Measurements from ENCODE around the gene METTL27.
"Not testable (repeated sequence)": the region's sequence is repeated elsewhere in the genome, so short reads cannot be mapped to it uniquely, and the experiment has no call there.

The METTL27 gene

DNA sequence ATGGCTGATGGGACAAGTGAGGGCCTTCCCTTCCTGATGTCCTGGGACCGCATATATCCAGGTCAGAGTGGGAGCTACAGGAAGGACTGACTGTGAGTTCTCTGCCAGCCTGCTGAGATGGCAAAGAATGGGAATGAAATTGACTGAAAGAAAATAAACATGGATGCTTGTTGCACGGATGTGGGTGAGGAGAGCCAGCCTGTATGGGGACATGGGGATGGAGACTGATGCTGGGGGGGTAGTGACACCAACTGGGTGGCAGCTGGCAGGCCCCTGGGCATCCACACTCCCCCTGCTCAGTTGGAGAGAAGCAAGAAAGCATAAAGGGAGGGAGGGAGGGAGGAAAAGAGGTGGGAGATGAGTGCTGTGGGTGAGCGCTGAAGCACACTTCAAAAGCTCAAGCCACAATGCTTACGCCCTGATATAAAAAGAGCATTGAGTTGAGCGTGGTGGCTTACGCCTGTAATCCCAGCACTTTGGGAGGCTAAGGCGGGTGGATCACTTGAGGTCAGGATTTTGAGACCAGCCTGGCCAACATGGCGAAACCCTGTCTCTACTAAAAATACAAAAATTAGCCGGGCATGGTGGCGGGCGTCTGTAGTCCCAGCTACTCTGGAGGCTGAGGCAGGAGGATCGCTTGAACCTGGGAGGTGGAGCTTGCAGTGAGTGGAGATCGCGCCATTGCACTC, 20.6 kb downstream of the METTL27 start:
- DNase-seq (ENCODE audit: low spot score) = not testable (repeated sequence)

DNA sequence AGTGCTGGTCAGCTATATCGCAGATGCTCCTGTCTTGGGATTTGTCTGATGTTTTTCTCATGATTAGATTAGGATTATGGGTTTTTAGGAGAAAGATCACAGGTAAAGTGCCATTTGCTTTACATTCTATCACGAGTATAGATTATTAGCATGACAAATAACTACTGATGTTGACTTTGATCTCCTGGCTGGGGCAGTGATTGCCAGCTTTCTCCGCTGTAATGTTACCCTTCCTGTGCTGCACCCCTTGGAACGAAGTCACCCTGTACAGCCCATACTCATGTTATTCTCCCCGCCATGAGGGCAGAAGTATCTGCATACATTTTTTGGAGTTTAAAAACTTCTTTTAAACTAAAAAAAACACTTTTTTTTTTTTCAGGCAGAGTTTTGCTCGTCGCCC, 22.3 kb downstream of the METTL27 start:
- DNase-seq (ENCODE audit: low spot score) = no peak

DNA sequence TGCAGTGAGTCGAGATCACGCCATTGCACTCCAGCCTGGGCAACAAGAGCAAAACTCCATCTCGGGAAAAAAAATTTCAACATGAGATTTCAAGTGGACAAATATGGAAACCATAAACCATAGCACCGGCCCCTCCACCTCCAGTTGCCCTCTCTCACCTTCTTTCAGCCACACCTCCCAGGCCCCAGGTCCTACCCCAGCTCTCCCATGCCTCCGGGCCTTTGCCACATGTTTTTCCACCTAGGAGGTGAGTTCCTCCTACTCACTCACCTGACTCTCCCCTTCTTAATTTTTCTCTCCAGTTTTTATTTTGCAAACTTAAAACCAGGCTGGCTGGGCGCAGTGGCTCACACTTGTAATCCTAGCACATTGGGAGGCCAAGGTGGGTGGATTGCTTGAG, 25.2 kb downstream of the METTL27 start:
- DNase-seq (ENCODE audit: low spot score) = no peak

GRCh38 chr7:73815436-73815835, 26.9 kb downstream of the METTL27 start:
- DNase-seq (ENCODE audit: low spot score) = no peak

GRCh38 chr7:73812996-73813395, 29.3 kb downstream of the METTL27 start:
- no peak for DNase-seq (ENCODE audit: low spot score)

DNA sequence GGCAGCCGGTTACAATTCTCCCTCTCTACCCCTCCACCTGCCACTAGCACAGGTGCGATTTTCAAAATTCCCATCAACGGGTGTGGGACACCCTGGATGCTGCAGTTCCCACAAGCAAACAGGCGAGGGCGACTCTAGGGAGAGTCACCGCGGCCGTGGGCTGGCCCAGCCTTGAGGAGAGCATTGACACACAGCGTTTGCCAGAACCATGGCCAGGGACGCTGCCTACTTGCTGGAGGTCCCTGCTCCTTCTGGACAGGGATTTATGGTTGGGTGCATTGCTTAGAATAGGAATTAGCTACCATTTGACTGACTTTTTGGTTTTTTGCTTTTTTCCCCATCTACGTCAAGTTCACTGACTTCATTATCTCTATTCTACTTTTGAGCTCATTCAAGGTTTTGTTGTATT, 30.6 kb downstream of the METTL27 start:
- peak; percentile 87 for DNase-seq (ENCODE audit: low spot score)

DNA sequence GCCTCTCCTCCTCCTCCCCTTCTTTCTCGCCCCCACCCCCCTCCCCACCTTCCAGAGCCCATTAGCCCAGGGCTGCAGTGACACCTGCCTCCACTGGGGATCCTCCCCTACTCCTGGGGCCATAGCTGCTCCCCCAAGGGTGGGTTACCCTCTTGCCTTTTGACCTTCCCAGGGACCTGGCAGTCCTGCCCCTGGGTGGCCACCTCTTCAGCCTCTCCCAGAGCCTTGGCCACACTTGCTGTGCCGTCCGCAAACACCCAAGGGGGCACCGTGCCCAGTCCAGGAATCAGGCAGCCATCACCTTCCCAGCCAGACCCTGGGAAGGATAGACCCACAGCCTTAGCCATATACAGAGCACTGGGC, 31.3 kb downstream of the METTL27 start:
- DNase-seq (ENCODE audit: low spot score) = no peak

- DNase-seq (ENCODE audit: low spot score) = no peak
These were observed 32.8 kb downstream of the METTL27 start for GRCh38 chr7:73809467-73809951.

DNA sequence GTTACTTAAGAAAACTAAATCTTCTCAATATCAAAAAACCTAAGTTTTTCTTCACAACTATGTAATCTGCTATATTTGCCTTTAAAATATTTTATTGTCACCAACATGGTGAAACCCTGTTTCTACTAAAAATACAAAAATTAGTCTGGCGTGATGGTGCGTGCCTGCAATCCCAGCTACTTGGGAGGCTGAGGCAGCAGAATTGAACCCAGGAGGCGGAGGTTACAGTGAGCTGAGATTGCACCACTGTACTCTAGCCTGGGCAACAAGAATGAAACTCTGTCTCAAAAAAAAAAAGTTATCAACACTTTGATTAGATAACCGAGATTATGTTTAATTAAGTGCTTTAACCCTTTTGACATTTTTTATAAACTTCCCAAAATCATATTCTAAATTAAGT, 39.9 kb downstream of the METTL27 start:
- DNase-seq (ENCODE audit: low spot score) = no peak

DNA sequence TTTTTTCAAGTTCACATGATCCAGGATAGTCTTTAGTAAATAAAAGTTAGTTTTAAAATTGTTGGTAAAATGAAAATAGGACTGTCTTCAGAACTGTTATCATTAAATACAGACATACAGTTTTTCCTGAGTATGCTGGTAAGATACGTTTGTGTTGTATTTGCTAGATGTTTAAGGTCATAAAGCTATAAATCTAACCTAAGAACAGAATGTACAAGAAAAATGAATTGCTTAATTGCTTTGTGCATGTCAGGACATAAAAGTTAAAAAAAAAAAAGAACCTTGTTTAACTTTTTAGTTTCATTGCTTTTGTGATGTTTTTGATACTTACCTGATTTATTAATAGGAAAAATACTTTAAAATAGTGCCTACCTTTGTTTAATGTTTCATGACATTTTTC, 40.7 kb downstream of the METTL27 start:
- DNase-seq (ENCODE audit: low spot score) = no peak

DNA sequence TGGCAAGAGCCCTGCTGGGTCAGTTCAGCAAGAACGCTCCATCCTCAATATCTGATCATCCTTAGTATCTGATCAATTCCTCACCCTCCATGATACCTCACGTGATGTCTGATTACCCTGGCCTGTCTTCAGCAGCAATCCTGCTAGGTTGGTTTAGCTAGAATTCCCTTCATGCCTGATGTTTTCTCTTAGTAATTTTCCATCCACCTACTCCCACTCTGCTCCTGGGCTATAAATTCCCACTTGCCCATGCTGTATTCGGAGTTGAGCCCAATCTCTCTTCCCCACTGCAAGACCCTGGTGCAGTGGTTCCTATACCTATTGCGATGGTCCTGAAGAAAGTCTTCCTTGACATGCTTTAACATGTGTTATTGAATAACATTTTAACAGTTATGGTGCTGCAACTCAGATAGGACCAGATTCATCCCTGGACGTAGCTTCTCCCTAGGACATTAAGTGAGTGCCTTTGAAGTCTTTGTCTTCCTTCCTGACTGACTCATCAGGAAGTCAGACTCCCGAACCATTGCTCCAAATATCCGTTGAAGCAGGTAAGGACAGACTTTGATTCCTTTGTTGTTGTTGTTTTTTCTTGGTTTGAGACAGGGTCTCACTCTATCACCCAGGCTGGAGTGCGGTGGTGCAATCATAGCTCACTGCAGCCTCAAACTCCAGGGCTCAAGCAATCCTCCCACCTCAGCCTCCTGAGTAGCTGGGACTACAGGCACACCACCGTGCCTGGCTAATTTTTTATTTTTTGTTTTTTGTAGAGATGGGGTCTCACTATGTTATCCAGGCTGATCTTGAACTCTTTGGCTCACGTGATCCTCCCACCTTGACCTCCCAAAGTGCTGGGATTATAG, 42.8 kb downstream of the METTL27 start:
- no peak for DNase-seq (ENCODE audit: low spot score)

GRCh38 chr7:73797176-73797575, 45.1 kb downstream of the METTL27 start:
- DNase-seq (ENCODE audit: low spot score) = not testable (repeated sequence)

- DNase-seq (ENCODE audit: low spot score) = not testable (repeated sequence)
These were observed 45.7 kb downstream of the METTL27 start for GRCh38 chr7:73796656-73797055.

- DNase-seq (ENCODE audit: low spot score) = not testable (repeated sequence)
These were observed 47.1 kb downstream of the METTL27 start for GRCh38 chr7:73795188-73795587.

- not testable (repeated sequence) for DNase-seq (ENCODE audit: low spot score)
These were observed 51.1 kb downstream of the METTL27 start for GRCh38 chr7:73791170-73791690.

DNA sequence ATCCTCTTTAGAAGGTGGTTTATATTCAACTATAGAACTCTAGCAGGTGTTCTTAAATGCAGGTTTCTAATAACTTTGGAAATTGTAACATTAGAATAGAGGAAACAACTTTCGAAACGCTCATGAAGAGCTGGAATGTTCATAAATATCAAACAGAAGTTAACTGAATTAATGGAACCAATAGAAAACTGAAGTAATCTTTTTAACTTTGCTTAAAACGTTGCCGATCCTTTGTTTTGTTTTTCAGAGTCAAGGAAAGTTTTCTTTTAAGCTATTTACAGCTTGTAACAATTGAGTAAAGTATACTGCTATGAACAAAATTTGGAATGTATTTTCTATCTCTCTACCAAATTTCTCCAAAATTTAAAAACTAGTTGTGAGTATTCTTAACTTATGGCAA, 53.3 kb downstream of the METTL27 start:
- no peak for DNase-seq (ENCODE audit: low spot score)

DNA sequence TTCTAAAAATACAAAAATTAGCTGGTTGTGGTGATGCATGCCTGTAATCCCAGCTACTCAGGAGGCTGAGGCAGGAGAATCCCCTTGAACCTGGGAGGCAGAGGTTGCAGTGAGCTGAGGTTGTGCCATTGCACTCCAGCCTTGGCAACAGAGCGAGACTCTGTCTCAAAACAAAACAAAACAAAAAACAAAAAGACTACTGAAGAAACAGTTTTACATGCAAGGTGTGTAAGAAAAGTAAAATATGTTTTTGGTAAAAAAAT, 54.6 kb downstream of the METTL27 start:
- not testable (repeated sequence) for DNase-seq (ENCODE audit: low spot score)

GRCh38 chr7:73786588-73786987, 55.7 kb downstream of the METTL27 start:
- DNase-seq (ENCODE audit: low spot score) = no peak
